ENCODE results near the gene MYL10. TPM values are rescaled to one million over a fixed set of nuclear protein-coding genes. Genes with fewer than 3 reads are reported as not detected.

Gene MYL10
- total and polyA plus RNA-seq, 2 experiments from 2014 or later: not detected

- TF ChIP-seq EZH2 (IDR thresholded peaks at IDR 0.05; ENCODE audit: insufficient read depth, poor library complexity, severe bottlenecking) (no peak), EZH2phosphoT487 (IDR thresholded peaks at IDR 0.05; ENCODE audit: insufficient read depth, low read depth) (no peak)
- Histone ChIP-seq H3K36me3 (ENCODE audit: low read depth) (no peaks in the 10 kb centered on the region), H3K27ac (no peak overlapping the region), H3K9me2 (ENCODE audit: insufficient read depth) (no peaks in the 10 kb centered on the region), H3K4me3 (no peak overlapping the region), H3K4me1 (ENCODE audit: insufficient read depth) (peaks cover 4% of the 10 kb centered on the region; the same call in 1 of the 2 replicates), H3K9ac (no peak overlapping the region), H3K79me2 (ENCODE audit: insufficient read depth) (no peaks in the 10 kb centered on the region), H3K4me2 (ENCODE audit: unreplicated experiment) (no peak overlapping the region), H4K20me1 (ENCODE audit: insufficient read depth) (no peaks in the 10 kb centered on the region), H3F3A (ENCODE audit: insufficient read depth) (peaks cover 5% of the 10 kb centered on the region; the same call in 1 of the 2 replicates), H2AFZ (no peak overlapping the region), H3K27me3 (replicated peaks; ENCODE audit: insufficient read depth) (peaks cover 18% of the 10 kb centered on the region), H3K9me3 (ENCODE audit: low read depth) (no peaks in the 10 kb centered on the region)
- DNase-seq: no peak
- WGBS, 2 experiments (ENCODE audit: low coverage in 1 of 2, low lambda C conversion rate in 2 of 2, missing lambda C conversion rate in 2 of 2): 3 to 4% methylated on average over 1 of the region's 1 CpG
- in situ Hi-C loops (cut with MboI): loop anchor here (25.0 kb wide), 1 partner anchor 659 kb away; no protein-coding TSS in a partner anchor
These were observed 50.5 kb downstream of the MYL10 start for GRCh38 chr7:101578552-101578951.

- Histone ChIP-seq H3K9ac (no peak overlapping the region), H4K20me1 (ENCODE audit: insufficient read depth) (no peaks in the 10 kb centered on the region), H3K27me3 (replicated peaks; ENCODE audit: insufficient read depth) (peaks cover 18% of the 10 kb centered on the region), H3K9me3 (ENCODE audit: low read depth) (no peaks in the 10 kb centered on the region), H3K4me3 (no peak overlapping the region), H2AFZ (no peak overlapping the region), H3K4me1 (ENCODE audit: insufficient read depth) (peaks cover 4% of the 10 kb centered on the region; the same call in 1 of the 2 replicates), H3K9me2 (ENCODE audit: insufficient read depth) (no peaks in the 10 kb centered on the region), H3K79me2 (ENCODE audit: insufficient read depth) (no peaks in the 10 kb centered on the region), H3K27ac (no peak overlapping the region), H3F3A (ENCODE audit: insufficient read depth) (peaks cover 5% of the 10 kb centered on the region; the same call in 1 of the 2 replicates), H3K36me3 (ENCODE audit: low read depth) (no peaks in the 10 kb centered on the region), H3K4me2 (ENCODE audit: unreplicated experiment) (no peak overlapping the region)
- in situ Hi-C loops (cut with MboI): loop anchor here (25.0 kb wide), 1 partner anchor 660 kb away; no protein-coding TSS in a partner anchor
- WGBS, 2 experiments (ENCODE audit: low coverage in 1 of 2, low lambda C conversion rate in 2 of 2, missing lambda C conversion rate in 2 of 2): 50 to 56% methylated on average over 3 of the region's 3 CpGs
- TF ChIP-seq EZH2phosphoT487 (IDR thresholded peaks at IDR 0.05; ENCODE audit: insufficient read depth, low read depth): no peak
- no peak for TF ChIP-seq EZH2 (IDR thresholded peaks at IDR 0.05; ENCODE audit: insufficient read depth, poor library complexity, severe bottlenecking)
- DNase-seq: peak; percentile 20
These were observed 52.1 kb downstream of the MYL10 start for GRCh38 chr7:101576998-101577397.

- Histone ChIP-seq H3K36me3 (ENCODE audit: low read depth) (no peaks in the 10 kb centered on the region), H3K9me3 (ENCODE audit: low read depth) (no peaks in the 10 kb centered on the region), H3K9me2 (ENCODE audit: insufficient read depth) (no peaks in the 10 kb centered on the region), H3K27me3 (replicated peaks; ENCODE audit: insufficient read depth) (peaks cover 18% of the 10 kb centered on the region), H3K4me1 (ENCODE audit: insufficient read depth) (peaks cover 4% of the 10 kb centered on the region; the same call in 1 of the 2 replicates), H3K79me2 (ENCODE audit: insufficient read depth) (no peaks in the 10 kb centered on the region), H3K9ac (no peak overlapping the region), H4K20me1 (ENCODE audit: insufficient read depth) (no peaks in the 10 kb centered on the region), H3F3A (ENCODE audit: insufficient read depth) (peaks cover 5% of the 10 kb centered on the region; the same call in 1 of the 2 replicates), H2AFZ (no peak overlapping the region), H3K4me2 (ENCODE audit: unreplicated experiment) (no peak overlapping the region), H3K27ac (0 out of 2 replicates have a peak overlapping the region, but pooled peaks have one; percentile 7), H3K4me3 (no peak overlapping the region)
- no peak for TF ChIP-seq EZH2 (IDR thresholded peaks at IDR 0.05; ENCODE audit: insufficient read depth, poor library complexity, severe bottlenecking)
- TF ChIP-seq EZH2phosphoT487 (IDR thresholded peaks at IDR 0.05; ENCODE audit: insufficient read depth, low read depth): no peak
- in situ Hi-C loops (cut with MboI): loop anchor here (25.0 kb wide), 1 partner anchor 662 kb away; no protein-coding TSS in a partner anchor
- DNase-seq: peak; percentile 21
These were observed 53.4 kb downstream of the MYL10 start for GRCh38 chr7:101575721-101576120.

GRCh38 chr7:101575168-101575567, 53.9 kb downstream of the MYL10 start:
- Histone ChIP-seq H3F3A (ENCODE audit: insufficient read depth) (peaks cover 5% of the 10 kb centered on the region; the same call in 1 of the 2 replicates), H4K20me1 (ENCODE audit: insufficient read depth) (no peaks in the 10 kb centered on the region), H3K9me2 (ENCODE audit: insufficient read depth) (no peaks in the 10 kb centered on the region), H3K9ac (no peak overlapping the region), H3K79me2 (ENCODE audit: insufficient read depth) (no peaks in the 10 kb centered on the region), H3K27ac (no peak overlapping the region), H3K4me2 (ENCODE audit: unreplicated experiment) (no peak overlapping the region), H3K27me3 (replicated peaks; ENCODE audit: insufficient read depth) (peaks cover 13% of the 10 kb centered on the region), H3K9me3 (ENCODE audit: low read depth) (no peaks in the 10 kb centered on the region), H3K4me3 (no peak overlapping the region), H3K4me1 (ENCODE audit: insufficient read depth) (peaks cover 4% of the 10 kb centered on the region; the same call in 1 of the 2 replicates), H2AFZ (no peak overlapping the region), H3K36me3 (ENCODE audit: low read depth) (no peaks in the 10 kb centered on the region)
- TF ChIP-seq EZH2phosphoT487 (IDR thresholded peaks at IDR 0.05; ENCODE audit: insufficient read depth, low read depth) (no peak), EZH2 (IDR thresholded peaks at IDR 0.05; ENCODE audit: insufficient read depth, poor library complexity, severe bottlenecking) (no peak)
- in situ Hi-C loops (cut with MboI): loop anchor here (25.0 kb wide), 1 partner anchor 662 kb away; no protein-coding TSS in a partner anchor
- DNase-seq: no peak
- 37 to 47% methylated on average over 2 of the region's 2 CpGs for WGBS, 2 experiments (ENCODE audit: low coverage in 1 of 2, low lambda C conversion rate in 2 of 2, missing lambda C conversion rate in 2 of 2)

All from GM23248 (cell line).